Activated CD8-positive, alpha-beta memory T cell treated with anti-CD3 and anti-CD28 coated beads, Interleukin-2, amount 50 U/mL, for 4 hours (primary cell): ENCODE results near the gene PHLDB1.
A peak's percentile ranks its signal among the peaks of the same experiment; 100 is the strongest.
"Not testable (repeated sequence)": the region's sequence is repeated elsewhere in the genome, so short reads cannot be mapped to it uniquely, and the experiment has no call there.

Experiments used
- DNase-seq: peaks from one replicate; pipeline ENCODE4 v3.0.0-alpha.2; 2020

The PHLDB1 gene

GRCh38 chr11:118661425-118662301 lies 54.2 kb downstream of the PHLDB1 start:
- DNase-seq = no peak

- DNase-seq = no peak
These were observed 55.2 kb downstream of the PHLDB1 start for GRCh38 chr11:118662401-118663271.

- no peak for DNase-seq
These were observed 56.0 kb downstream of the PHLDB1 start for GRCh38 chr11:118663381-118663780.

GRCh38 chr11:118663902-118664301 lies 56.5 kb downstream of the PHLDB1 start:
- DNase-seq = no peak

GRCh38 chr11:118666371-118666770 lies 59.0 kb downstream of the PHLDB1 start:
- no peak for DNase-seq

- DNase-seq = no peak
These were observed 62.6 kb downstream of the PHLDB1 start for GRCh38 chr11:118670063-118670462.

GRCh38 chr11:118671254-118671653 lies 63.8 kb downstream of the PHLDB1 start:
- no peak for DNase-seq

GRCh38 chr11:118672846-118673245 lies 65.4 kb downstream of the PHLDB1 start:
- no peak for DNase-seq

- no peak for DNase-seq
These were observed 66.1 kb downstream of the PHLDB1 start for GRCh38 chr11:118673361-118674081.

- no peak for DNase-seq
These were observed 66.6 kb downstream of the PHLDB1 start for GRCh38 chr11:118674082-118674435.

- no peak for DNase-seq
These were observed 70.6 kb downstream of the PHLDB1 start for GRCh38 chr11:118677977-118678376.

GRCh38 chr11:118678908-118679307 lies 71.5 kb downstream of the PHLDB1 start:
- not testable (repeated sequence) for DNase-seq

GRCh38 chr11:118679483-118679882 lies 72.1 kb downstream of the PHLDB1 start, which contains the start of gene TREH:
TSS of gene TREH (minus strand) at chr11:118679650. CDS start at chr11:118679627, 23 bp downstream.
- no peak for DNase-seq

GRCh38 chr11:118682372-118682771 lies 75.0 kb downstream of the PHLDB1 start:
- no peak for DNase-seq

GRCh38 chr11:118682939-118683338 lies 75.5 kb downstream of the PHLDB1 start:
- DNase-seq = not testable (repeated sequence)

GRCh38 chr11:118684187-118684586 lies 76.8 kb downstream of the PHLDB1 start:
- no peak for DNase-seq

- no peak for DNase-seq
These were observed 80.5 kb downstream of the PHLDB1 start for GRCh38 chr11:118687906-118688305.

- DNase-seq = not testable (repeated sequence)
These were observed 80.9 kb downstream of the PHLDB1 start for GRCh38 chr11:118688339-118688738.

GRCh38 chr11:118688851-118689502 lies 81.6 kb downstream of the PHLDB1 start:
- DNase-seq = no peak

- DNase-seq = no peak
These were observed 82.1 kb downstream of the PHLDB1 start for GRCh38 chr11:118689503-118689851.

- DNase-seq = peak; percentile 87
These were observed 82.6 kb downstream of the PHLDB1 start for GRCh38 chr11:118689852-118690552.
